HG02981 (cell line): Measurements from ENCODE around the gene PPP1R15B.

ENCODE experiments used
- ATAC-seq: cut with Tn5 transposase; IDR thresholded peaks from one replicate; pipeline ENCODE4 v1.9.1; 2021; ENCODE audit warnings: mild to moderate bottlenecking, moderate library complexity; ENCODE audit not compliant: unreplicated experiment

The PPP1R15B gene

GRCh38 chr1:204368996-204369726 lies 42.5 kb downstream of the PPP1R15B start:
- ATAC-seq: no peak

- no peak for ATAC-seq
Measured at GRCh38 chr1:204367956-204368355, 43.7 kb downstream of the PPP1R15B start.

- ATAC-seq: no peak
Measured at GRCh38 chr1:204367193-204367858, 44.3 kb downstream of the PPP1R15B start.

GRCh38 chr1:204366759-204367158 lies 44.9 kb downstream of the PPP1R15B start:
- no peak for ATAC-seq

GRCh38 chr1:204363335-204364114 lies 48.1 kb downstream of the PPP1R15B start:
- peak; percentile 65 for ATAC-seq

GRCh38 chr1:204362984-204363334 lies 48.7 kb downstream of the PPP1R15B start:
- no peak for ATAC-seq

- no peak for ATAC-seq
Measured at GRCh38 chr1:204361781-204362180, 49.8 kb downstream of the PPP1R15B start.

- no peak for ATAC-seq
Measured at GRCh38 chr1:204361341-204361771, 50.3 kb downstream of the PPP1R15B start.

- ATAC-seq: no peak
Measured at GRCh38 chr1:204360314-204360713, 51.3 kb downstream of the PPP1R15B start.

- no peak for ATAC-seq
Measured at GRCh38 chr1:204359474-204360255, 52.0 kb downstream of the PPP1R15B start, which contains the start of gene PLEKHA6. Gene PLEKHA6, minus strand, starts transcription at chr1:204359929. Its CDS starts 86,202 bp downstream, at chr1:204273727.

GRCh38 chr1:204359131-204359473 lies 52.5 kb downstream of the PPP1R15B start:
- ATAC-seq: no peak

GRCh38 chr1:204358605-204359004 lies 53.0 kb downstream of the PPP1R15B start:
- no peak for ATAC-seq

- ATAC-seq: no peak
Measured at GRCh38 chr1:204357551-204358490, 53.8 kb downstream of the PPP1R15B start.

- no peak for ATAC-seq
Measured at GRCh38 chr1:204356997-204357396, 54.6 kb downstream of the PPP1R15B start.

GRCh38 chr1:204355913-204356312 lies 55.7 kb downstream of the PPP1R15B start:
- ATAC-seq: no peak

- no peak for ATAC-seq
Measured at GRCh38 chr1:204354579-204354978, 57.0 kb downstream of the PPP1R15B start.
